HG02840 (cell line): ENCODE measurements around the gene JAGN1.
"Not testable (repeated sequence)": the region's sequence is repeated elsewhere in the genome, so short reads cannot be mapped to it uniquely, and the experiment has no call there.

ENCODE experiments used
- ATAC-seq: cut with Tn5 transposase; IDR thresholded peaks from one replicate; pipeline ENCODE4 v1.9.1; 2021; ENCODE audit warnings: mild to moderate bottlenecking, moderate library complexity, moderate number of reproducible peaks; ENCODE audit not compliant: unreplicated experiment, low FRiP score

JAGN1 gene

DNA sequence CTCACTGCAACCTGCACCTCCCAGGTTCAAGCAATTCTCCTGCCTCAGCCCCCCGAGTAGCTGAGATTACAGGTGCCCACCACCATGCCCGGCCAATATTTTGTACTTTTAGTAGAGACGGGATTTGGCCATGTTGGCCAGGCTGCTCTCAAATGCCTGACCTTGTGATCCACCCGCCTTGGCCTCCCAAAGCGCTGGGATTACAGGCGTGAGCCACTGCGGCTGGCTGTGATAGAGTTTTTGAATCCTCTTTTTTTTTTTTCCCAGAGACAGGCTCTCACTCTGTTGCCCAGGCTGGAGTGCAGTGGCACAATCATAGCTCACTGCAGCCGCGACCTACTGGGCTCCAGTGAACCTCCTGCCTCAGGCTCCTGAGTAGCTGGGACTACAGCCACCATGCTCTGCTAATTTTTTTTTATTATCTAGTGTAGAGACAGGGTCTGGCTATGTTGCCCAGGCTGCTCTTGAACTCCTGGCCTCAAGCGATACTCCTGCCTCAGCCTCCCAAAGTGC lies 25.2 kb upstream of the JAGN1 start:
- not testable (repeated sequence) for ATAC-seq

DNA sequence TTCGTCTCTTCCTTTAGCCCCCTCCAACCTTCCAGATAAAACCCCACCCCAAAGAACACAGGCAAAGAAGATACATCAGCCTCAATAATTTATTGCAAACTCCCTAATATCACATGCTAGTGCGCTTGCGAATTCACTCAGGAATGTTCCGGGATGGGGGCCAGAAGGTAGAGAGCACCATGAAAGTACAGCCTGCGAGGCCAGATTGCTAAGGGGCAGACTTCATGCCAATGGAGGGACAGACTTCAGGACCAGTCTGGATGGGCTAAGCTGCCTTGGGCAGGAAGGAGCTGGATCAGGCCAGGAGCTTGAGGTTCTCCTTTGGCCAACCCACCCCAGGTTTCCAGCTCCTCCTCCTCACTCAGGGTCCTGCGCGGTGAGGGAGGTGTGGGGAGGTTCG lies 23.8 kb upstream of the JAGN1 start:
- no peak for ATAC-seq

- ATAC-seq = no peak
Measured at GRCh38 chr3:9867106-9867505, 23.3 kb upstream of the JAGN1 start.

- ATAC-seq = no peak
Measured at GRCh38 chr3:9869955-9870354, 20.5 kb upstream of the JAGN1 start.

DNA sequence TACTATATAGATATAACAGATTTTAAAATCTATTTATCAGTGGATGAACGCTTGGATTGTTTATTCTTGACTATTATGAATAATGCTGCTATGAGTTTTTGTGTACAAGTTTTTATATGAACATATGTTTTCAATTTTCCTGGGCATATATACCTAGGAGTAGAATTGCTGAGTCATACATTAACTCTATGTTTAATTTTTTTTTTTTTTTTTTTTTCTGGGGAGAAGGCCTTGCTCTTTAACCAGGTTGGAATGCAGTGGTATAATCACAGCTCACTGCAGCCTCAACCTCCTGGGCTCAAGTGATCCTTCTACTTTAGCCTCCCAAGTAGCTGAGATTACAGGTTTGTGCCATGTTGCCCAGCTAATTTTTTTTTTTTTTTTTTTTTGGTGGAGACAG lies 19.4 kb upstream of the JAGN1 start:
- no peak for ATAC-seq

DNA sequence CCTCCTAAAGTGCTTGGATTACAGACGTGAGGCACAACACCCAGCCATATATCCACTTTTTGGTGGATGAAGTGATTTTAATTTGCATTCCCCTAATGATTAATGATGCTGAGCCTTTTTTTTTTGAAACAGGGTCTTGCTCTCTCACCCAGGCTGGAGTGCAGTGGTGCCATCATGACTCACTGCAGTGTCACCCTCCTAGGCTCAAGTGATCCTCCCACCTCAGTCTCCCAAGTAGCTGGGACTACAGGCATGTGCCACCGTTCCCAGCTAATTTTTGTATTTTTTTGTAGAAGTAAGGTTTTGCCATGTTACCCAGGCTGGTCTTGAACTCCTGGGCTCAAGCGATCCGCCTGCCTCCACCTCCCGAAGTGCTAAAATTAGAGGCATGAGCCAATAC lies 18.3 kb upstream of the JAGN1 start:
- not testable (repeated sequence) for ATAC-seq

GRCh38 chr3:9875448-9875847 lies 15.0 kb upstream of the JAGN1 start:
- ATAC-seq = no peak

DNA sequence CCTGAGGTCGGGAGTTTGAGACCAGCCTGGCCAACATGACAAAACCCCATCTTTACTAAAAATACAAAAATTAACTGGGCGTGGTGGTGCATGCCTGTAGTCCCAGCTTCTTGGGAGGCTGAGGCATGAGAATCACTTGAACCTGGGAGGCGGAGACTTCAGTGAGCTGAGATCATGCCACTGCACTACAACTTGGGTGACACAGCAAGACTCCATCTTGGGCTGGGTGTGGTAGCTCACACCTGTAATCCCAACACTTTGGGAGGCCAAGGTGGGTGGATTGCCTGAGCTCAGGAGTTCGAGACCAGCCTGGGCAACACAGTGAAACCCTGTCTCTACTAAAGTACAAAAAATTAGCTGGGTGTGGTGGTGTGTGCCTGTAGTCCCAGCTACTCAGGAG lies 14.2 kb upstream of the JAGN1 start:
- ATAC-seq = not testable (repeated sequence)

GRCh38 chr3:9876991-9877390 lies 13.4 kb upstream of the JAGN1 start:
- no peak for ATAC-seq

DNA sequence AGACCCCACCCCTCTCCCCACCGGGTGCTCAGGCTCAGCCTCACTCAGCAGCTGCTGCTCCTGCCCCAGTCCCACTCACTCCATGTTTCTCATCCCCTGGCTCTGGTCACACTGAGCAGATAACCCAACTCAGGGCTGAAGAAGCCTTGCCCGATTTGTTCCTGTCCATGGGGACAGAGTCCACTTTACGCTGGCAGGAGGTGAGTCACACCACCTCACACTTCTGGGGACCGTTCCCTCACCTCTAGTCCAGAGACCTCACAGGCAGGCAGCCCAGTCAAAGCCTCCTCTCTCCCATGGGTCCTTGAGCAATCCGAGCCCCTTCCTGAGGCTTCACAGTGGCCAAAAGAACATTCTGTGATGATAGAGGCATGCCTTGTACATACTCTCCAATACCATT lies 11.7 kb upstream of the JAGN1 start:
- no peak for ATAC-seq

DNA sequence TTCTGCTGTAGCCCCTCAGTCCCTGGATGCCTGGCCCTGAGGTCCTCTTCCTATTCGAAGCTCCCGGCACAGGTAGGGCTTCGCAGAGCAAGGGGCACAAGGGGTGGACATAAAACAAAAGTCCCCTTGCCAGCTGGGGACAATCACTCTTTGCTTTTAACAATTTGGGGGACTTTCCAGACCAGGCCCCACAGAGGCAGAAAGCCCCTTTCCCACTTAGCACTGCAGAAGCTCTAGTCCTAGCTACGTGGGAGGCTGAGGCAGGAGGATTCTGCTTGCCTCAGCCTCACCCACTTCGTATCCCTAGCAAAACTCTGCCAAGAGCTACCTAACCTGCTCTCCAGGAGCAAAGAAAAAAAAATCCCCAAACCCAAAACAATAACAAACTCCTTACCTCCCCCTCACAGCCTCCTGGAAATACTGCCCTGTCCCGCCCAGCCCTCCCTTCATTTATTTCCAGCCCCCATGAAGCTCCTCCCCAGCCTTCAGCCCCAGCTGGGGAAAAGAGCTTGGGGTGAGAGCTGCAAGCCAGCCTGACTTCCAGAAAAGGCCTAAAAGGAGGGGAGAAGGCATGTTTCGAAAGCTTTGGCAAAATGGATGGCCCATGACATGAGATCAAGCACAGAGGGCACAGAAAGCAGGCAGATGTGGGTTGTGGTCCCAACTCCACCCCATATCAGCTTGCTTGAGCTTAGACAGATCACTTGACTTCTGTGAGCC lies 10.4 kb upstream of the JAGN1 start, which contains the start of gene CIDEC:
Gene CIDEC, minus strand, starts transcription at position 424 of the 720 bp plus-strand sequence. CDS start 1,767 bp downstream, outside the sequence.
- no peak for ATAC-seq

DNA sequence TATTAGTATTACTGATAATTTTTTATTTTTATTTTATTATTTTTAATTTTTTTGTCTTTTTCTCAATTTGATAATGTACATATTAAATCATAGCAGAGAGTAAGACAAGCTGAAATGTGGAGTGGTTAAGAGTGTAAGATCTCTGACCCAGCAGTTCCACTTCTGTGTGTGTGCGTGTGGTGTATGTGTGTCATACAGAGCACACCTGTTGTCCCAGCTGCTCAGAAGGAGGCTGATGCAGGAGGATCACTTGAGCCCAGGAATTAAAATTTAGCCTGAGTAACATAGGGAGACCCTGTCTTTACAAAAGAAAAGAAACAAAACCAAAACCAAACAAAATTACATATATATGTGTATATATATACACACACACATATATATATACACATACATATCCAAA lies 9.0 kb upstream of the JAGN1 start:
- ATAC-seq = no peak

- ATAC-seq = no peak
Measured at GRCh38 chr3:9883706-9884554, 6.5 kb upstream of the JAGN1 start.

DNA sequence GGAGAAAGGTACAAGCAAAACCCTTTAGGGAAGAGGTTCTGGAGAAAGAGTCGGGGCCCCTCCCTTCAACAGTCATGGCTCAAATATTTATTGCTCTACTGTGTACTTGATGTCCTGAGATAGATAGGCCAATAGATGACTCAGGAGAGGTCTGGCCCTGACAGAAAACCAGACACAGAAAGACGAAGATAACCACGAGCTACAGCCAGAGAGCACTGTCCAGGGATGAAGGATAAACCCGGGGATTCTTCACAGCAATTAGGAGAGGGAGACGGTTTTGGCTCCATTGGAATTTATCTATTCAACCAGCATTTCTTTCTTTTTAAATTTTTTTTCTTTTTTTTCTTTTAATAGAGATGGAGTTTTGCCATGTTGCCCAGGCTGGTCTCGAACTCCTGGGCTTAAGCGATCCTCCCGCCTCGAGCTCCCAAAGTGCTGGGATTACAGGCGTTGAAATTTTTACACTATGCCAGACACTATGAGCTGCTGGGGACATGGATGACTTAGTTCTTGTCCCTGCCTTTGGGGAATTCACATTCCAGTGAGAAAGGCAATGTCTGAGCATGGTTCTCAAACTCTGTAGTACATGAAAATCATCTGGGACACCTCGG lies 5.8 kb upstream of the JAGN1 start:
- ATAC-seq = no peak

DNA sequence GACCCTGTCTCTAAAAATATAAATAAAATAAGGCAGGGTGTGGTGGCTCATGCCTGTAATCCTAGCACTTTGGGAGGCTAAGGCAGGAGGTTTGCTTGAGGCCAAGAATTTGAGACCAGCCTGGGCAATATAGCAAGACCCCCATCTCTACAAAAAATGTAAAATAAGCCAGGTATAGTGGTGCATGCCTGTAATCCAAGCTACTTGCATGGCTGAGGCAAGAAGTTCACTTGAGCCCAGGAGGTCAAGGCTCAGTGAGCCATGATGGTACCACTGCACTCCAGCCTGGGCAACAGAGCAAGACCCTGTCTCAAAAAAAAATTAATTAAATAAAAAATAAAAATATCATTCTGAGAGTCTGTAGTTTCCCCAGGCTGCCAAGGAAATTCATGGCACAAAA lies 4.1 kb upstream of the JAGN1 start:
- ATAC-seq = no peak

DNA sequence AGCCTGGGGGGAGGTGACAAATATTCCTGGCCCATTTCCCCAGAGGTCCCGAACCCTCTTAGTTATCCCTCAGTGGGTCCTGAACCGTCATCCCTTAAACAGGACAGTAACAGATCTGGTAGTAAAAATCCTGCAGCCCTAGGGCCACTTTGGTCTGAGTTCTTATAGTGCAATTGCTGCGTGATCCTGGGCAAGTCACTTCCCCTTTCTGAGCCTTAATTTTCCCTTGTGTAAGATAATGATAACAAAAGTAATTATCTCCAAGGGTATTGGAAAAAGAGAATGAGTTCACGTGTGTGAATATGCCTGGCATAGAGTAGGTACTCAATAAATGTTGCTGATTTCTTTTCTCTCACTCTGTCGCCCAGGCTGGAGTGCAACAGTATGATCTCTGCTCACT lies 2.9 kb upstream of the JAGN1 start:
- ATAC-seq = no peak

GRCh38 chr3:9888540-9888939 lies 1.9 kb upstream of the JAGN1 start:
- no peak for ATAC-seq

DNA sequence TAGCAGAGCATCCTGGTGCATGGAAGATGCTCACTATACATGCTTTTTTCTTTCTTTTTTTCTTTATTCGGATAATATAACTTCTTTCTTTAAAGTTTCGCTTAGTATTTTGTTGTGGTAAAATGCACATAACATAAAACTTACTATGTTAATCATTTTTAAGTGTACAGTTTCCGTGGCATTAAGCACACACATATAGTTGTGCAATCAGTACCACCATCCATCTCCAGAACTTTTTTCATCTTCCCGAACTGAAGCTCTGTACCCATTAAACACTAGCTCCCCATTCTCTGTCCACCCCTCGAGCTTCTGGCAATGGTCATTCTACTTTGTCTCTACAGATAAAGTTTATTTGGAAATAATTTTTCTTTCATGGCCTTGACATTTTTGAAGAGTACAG lies 1.0 kb upstream of the JAGN1 start:
- no peak for ATAC-seq

- no peak for ATAC-seq
Measured at GRCh38 chr3:9891072-9891622, 737 bp downstream of the JAGN1 start.

- no peak for ATAC-seq
Measured at GRCh38 chr3:9893739-9894138, 3.3 kb downstream of the JAGN1 start.

- ATAC-seq = not testable (repeated sequence)
Measured at GRCh38 chr3:9895715-9896114, 5.3 kb downstream of the JAGN1 start.
